NCI-H146 (cell line): ENCODE results near the gene ALKBH7.
"Not testable (repeated sequence)": the region's sequence is repeated elsewhere in the genome, so short reads cannot be mapped to it uniquely, and the experiment has no call there.

Experiments
- DNase-seq: peaks from one replicate; lab custom pipeline; 2025; lab: John Stamatoyannopoulos, UW

ALKBH7 gene

GRCh38 chr19:6400062-6400944 lies 27.7 kb downstream of the ALKBH7 start:
- not testable (repeated sequence) for DNase-seq

- DNase-seq = no peak
Observed at GRCh38 chr19:6402058-6402457, 29.5 kb downstream of the ALKBH7 start.

- no peak for DNase-seq
Observed at GRCh38 chr19:6402837-6403608, 30.4 kb downstream of the ALKBH7 start.

DNA sequence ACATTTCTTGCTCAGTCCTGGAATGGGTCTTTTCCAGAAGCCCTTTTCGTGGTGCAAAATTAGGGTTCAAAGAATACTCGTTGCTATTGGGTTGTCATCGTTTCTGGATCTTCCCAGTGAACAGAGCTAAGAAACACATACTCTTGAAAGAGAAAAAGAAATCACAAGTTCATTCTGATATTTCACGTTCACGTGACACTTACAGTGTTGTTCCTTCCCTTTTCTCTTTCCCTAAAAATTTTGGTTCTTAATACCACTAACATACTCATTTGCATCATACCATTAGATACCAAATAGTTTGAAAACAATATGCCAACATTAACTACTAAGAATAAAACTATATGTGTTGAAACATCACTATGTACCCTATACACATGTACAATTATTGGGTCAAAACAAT lies 33.8 kb downstream of the ALKBH7 start:
- no peak for DNase-seq

GRCh38 chr19:6409346-6409745 lies 36.8 kb downstream of the ALKBH7 start:
- no peak for DNase-seq

DNA sequence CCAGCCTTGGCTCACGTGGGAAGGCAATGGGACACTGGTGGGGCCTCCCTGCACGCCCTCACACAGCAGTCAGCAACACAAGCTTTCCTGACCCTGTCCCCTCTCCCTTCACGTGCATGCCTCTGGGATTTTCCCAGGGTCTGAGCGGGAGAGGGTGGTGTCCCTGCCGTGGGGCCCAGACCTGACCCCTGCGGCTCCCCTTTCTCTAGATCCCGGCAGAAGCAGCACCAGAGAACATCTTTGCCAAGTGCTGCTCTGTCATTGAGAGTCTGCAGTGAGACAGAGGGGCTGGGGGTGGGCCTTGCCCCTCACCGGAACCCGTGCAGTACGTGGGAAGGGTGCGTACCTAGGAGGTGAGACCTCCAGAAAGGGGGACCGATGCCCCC lies 39.5 kb downstream of the ALKBH7 start:
- no peak for DNase-seq

GRCh38 chr19:6412447-6413091 lies 40.0 kb downstream of the ALKBH7 start:
- DNase-seq = no peak

GRCh38 chr19:6413291-6413690 lies 40.7 kb downstream of the ALKBH7 start:
- DNase-seq = no peak

GRCh38 chr19:6413721-6414643 lies 41.4 kb downstream of the ALKBH7 start:
- no peak for DNase-seq

DNA sequence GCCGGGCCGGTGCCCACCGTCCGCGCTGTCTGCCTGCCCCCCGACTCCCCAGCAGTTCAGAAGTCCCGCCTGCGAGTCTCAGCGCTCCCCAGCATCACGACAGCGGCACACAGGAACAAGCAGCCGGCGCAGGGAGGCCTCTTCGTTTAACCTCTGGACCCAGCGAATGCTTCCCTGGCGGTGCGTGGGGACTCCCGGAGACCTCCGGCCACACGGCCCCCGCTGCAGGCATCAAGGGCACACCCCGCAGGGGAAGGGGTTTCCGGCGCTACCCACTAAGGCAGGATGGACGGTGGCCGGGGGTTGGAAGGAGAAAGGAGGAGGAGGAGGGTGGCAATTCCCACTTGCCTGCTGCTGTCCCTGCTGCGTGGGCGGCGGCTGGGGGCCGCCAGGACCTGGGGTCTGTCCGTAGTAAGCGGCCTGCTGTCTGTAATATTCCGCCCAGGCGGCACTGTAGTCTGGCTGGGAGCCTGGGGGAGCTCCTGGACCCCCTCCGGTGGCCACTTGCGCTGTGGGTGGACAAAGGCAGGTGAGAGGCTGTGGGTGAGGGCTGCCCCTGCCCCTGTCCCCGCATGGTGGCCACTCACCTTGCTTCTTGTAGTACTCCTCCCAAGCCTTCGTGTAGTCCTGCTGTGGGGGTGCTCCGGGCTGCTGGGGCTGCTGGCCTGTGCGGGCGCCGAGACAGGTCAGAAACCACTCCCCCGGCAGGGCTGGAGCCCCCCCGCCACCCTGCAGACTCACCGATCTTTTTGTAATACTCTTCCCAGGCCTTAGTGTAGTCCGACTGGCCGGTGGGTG lies 42.4 kb downstream of the ALKBH7 start:
- DNase-seq = no peak

DNA sequence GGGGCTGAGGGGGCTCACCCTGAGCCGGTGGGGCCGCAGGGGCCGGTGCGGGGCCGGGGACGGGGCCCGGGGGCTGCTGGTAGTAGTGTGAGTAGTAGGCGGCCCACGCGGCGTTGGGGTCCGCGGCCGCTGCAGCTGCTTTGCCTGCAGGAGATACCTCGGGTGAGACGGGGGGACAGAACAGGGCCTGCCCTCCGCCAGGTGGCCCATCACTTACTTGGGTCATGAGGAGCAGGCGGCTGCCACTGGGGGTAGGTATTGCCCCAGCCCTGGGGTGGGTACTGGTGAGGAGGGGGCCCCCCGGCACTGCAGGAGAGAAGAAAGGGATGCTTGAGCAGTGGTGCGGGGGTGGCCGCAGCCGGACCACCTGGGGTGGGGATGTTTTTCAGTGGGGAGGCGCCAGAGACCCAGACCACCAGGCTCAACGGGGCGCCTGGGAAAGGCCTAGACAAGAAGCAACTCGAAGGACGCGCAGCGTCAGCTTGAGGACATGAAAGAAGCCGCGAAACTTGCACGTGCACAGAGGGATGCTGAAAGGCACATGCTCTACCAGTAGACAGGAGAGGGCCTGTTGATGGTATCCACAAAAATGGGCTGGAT lies 43.1 kb downstream of the ALKBH7 start:
- DNase-seq = no peak

DNA sequence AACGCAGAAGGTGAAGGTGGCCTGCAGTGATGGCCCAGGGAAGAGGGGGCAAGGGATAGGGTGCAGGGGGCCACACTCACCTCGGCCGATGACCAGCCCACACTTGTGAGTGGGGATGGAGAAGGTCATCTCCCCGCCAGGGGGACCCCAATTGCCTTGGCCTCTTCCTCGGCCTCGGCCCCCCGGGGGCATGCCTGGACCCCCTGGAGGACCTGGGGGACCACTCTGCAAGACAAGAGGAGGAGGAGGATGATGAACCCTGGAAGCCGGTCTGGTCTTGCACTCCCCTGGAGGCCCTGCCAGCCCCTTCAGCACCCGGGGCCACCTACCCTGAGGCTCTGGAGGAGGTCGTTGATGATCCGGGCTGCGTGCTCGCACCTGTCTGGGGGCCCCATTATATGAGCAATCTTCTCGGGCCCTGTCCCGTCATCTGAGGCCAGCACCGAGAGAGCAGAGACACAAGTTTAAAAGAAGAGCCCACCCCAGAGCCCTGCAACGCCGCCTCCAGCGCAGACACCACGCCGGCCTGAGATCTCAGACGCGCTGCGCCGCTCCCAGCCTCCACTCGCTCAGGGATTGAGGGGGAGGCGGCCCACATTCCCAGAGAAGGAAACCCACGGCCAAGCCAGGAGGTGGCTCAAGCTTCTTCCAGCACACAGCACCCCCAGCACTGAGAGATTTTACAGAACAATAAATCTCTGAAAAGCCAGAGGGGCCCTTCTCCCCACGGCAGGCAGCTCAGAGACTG lies 44.2 kb downstream of the ALKBH7 start:
- no peak for DNase-seq

GRCh38 chr19:6417713-6418561 lies 45.3 kb downstream of the ALKBH7 start:
- DNase-seq = no peak

- DNase-seq = no peak
Observed at GRCh38 chr19:6418562-6418932, 46.0 kb downstream of the ALKBH7 start.

- DNase-seq = no peak
Observed at GRCh38 chr19:6421075-6422014, 48.8 kb downstream of the ALKBH7 start.

DNA sequence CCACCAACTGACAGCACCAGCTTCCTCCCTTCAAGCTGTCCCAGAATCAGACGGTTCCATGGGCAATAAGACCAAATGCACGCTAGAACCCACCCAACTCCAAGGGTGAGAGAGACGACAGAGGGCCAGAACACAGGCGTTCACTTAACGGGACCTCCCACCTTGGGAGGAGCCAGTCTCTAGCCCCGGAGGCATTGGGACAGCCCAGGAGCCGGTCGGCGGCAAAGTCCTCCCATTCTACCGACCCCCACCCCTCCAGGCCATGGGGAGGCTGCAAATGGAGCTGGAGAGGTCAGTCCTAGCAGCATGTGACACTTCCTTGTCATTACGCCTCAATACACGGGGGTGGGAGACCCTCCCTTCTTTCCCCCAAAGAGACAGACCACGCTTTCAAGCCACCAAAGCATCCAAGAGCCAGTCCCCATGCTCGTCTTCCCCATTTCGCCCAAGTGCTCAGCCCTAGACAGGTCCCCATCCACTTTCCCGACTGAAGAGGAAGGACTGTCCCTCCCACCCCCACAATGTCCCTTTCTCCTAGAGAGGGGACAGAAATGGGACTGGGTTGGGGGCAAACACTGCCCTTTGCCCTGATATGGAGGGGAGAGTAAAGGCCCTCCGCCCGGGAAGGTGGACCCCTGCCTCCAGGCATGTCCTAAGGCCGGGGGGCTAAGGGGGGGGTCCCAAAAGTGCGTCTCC lies 51.1 kb downstream of the ALKBH7 start:
- DNase-seq = peak; percentile 11
